ENCODE results near the gene POMGNT1.

DNA sequence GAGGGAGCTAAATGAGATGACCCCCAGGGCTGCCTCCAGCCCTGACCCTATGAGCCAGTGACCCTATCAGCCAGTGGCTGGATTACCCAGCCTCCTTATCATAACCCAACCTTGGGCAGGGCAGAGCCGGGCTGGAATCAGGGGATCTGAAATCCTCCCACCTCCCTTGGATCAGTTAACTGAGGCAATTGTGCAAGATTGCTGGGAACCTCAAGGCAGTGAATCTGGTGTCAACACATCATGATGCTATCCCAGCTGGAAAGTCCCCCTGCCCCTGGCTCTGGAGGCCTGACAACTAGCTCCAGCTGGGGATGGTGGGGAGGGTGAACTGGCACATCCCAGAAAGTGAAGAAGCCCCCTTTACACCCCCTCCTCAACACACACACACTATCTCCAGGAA is 29.8 kb downstream of the POMGNT1 start:
- no peak for TF ChIP-seq POLR2AphosphoS5 (IDR thresholded peaks at IDR 0.05)
- TF ChIP-seq, protein P1, sequence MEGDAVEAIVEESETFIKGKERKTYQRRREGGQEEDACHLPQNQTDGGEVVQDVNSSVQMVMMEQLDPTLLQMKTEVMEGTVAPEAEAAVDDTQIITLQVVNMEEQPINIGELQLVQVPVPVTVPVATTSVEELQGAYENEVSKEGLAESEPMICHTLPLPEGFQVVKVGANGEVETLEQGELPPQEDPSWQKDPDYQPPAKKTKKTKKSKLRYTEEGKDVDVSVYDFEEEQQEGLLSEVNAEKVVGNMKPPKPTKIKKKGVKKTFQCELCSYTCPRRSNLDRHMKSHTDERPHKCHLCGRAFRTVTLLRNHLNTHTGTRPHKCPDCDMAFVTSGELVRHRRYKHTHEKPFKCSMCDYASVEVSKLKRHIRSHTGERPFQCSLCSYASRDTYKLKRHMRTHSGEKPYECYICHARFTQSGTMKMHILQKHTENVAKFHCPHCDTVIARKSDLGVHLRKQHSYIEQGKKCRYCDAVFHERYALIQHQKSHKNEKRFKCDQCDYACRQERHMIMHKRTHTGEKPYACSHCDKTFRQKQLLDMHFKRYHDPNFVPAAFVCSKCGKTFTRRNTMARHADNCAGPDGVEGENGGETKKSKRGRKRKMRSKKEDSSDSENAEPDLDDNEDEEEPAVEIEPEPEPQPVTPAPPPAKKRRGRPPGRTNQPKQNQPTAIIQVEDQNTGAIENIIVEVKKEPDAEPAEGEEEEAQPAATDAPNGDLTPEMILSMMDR (IDR thresholded peaks at IDR 0.05) = no peak
- no peak for TF ChIP-seq POLR2A (IDR thresholded peaks at IDR 0.05; ENCODE audit: low read depth)
